ENCODE data around the gene MEIS1.

MEIS1 gene

GRCh38 chr2:66443979-66444861 is 9.3 kb downstream of the MEIS1 start:
- no peak for DNase-seq (ENCODE audit: low read depth, low spot score)

DNA sequence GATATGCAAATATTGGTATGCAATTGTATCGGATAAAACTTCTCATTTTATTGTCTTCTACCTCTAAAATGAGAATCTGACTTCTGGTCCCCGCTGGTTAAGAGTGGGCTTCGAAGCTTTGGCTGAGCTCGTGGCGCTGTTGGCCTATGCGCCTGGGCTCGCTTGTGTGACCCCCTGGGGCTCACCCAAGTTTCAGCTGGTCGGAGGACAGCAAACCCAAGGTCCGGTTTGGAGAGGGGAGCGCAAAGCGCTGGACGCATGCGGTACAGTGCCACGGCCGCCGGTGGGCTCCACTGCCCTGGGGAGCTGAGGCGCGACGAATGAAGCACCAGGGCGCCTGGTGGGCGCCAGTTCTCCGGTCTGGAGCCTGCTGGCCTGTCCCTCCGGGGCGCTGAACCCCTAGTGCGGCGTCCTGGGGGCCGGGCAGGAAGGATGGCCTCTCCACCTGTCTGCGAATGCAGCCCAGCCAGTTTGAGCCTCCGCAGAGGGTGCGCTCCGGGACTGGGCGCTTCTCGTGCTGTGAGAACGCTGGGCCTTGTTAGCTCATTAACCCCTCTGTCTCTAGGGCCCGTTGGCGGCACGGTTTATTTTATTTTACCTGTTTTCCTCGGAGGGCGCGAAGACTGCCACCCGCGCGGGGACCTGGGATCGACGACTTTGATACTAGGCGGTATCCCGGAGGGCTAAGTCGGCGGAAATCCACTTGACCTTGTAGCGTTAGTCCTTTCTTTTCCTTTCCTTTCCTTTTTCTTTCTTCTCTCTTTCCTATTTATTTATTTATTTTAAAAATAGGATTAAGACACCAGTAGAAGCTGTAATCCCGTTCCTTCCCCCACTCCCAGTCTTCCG is 10.4 kb downstream of the MEIS1 start:
- no peak for DNase-seq (ENCODE audit: low read depth, low spot score)

DNA sequence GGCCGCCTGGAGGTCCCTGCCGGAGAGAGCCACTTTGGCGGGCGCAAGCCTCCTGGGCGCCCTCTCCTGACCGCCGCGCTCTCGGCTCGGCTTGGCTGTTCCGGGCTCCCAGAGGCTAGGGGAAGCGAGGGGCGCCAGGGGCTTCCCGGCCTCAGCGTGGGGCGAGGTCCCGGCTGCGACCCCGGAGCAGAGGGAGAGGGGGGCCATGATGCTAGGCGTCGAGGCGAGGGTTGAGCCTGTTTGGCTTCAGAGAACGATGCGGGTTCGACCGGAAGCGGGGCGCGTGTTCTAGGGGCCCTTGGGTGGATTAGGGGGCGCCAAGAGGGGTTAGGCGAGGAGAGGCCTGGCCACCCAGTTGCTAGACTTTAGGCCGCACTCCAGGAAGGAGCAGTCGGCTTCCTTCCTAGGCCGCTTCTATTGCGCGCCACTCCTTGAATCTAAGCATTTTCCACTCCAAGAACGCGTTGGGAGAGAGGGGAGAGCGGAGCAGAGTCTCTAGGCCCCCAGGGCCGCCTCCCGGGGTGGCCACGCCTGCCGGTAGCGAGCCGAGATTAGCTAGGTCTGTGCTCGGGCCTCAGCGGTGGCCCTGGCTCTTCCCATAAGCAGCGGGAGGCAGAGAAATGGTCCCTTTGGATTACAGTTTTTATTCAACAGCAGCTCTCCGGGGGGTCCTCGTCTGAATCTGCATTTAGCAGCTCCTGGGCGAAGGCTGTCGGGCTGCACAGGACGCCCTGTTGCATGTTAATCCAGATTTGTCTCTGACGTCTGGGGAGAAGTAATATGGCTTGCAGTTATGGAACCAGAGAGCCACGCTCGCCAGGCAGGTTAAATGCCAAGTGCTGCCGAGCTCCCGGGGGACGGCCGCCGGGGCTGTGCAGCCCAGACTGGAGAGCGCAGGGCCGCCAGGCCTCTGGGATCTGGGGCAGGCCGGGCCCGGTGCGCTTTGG is 11.3 kb downstream of the MEIS1 start:
- DNase-seq (ENCODE audit: low read depth, low spot score) = no peak

- DNase-seq (ENCODE audit: low read depth, low spot score) = no peak
Measured at GRCh38 chr2:66446941-66447340, 12.0 kb downstream of the MEIS1 start.

- DNase-seq (ENCODE audit: low read depth, low spot score) = no peak
Measured at GRCh38 chr2:66447677-66448076, 12.8 kb downstream of the MEIS1 start.

DNA sequence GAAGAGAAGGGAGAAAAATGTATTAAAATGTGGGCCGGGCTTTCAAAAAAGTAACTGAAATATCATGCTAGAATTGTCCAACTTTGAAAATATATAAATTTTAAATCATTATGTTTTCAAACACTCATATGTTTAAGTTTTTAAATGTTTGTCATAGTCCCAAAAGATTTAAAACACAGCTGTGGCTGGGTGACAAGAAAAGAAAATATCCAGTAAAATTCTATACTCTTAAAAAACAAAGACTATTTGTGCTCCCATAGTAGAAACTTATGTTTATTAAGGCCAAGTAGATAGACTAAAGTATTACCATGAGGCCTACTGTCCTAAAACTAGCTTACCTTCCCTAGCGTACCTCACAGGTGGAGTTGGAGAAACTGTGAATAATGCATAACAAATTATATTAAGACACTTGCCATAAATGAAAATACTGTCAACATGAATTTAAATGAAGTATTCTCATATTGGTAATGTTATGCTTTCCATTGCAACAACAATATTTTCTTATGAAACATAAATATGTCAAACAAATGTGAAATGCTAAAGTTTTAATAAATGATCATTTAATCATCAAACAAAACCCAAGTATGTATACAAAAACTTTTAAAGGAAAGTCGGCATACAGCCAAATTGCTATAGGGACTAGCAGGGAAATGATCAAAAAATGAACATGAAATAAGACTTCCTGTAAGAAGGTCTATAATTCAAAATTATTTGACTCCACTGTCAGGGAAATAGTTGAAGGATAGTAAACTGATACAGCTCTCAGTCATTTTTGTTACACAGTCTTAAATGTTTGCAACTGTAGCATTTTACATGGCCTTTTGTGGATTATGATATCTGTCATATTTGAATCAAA is 13.4 kb downstream of the MEIS1 start:
- DNase-seq (ENCODE audit: low read depth, low spot score) = no peak

- no peak for DNase-seq (ENCODE audit: low read depth, low spot score)
Measured at GRCh38 chr2:66452214-66452613, 17.3 kb downstream of the MEIS1 start.

- no peak for DNase-seq (ENCODE audit: low read depth, low spot score)
Measured at GRCh38 chr2:66452917-66453316, 18.0 kb downstream of the MEIS1 start.

DNA sequence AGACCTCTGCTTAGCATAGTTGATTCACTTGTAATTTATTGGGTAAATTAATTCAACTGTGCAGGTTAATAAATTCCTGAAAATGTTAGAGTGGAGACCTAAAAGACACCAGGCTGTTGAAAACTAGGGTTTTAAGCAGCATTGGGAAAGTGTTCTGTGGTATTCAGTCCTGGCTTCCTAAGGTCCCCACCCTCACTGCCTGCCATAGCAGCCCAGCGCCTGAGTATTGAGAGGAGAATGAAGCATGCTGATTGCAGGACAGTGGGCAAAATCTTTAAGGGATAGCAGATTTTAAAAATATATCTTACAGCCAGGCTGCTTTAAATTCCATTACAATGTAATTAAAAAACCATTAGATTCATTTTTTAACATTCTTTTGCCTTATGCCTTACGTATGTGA is 20.6 kb downstream of the MEIS1 start:
- no peak for DNase-seq (ENCODE audit: low read depth, low spot score)

GRCh38 chr2:66456183-66457041 is 21.5 kb downstream of the MEIS1 start:
- DNase-seq (ENCODE audit: low read depth, low spot score) = no peak

- DNase-seq (ENCODE audit: low read depth, low spot score) = no peak
Measured at GRCh38 chr2:66457545-66457944, 22.6 kb downstream of the MEIS1 start.

DNA sequence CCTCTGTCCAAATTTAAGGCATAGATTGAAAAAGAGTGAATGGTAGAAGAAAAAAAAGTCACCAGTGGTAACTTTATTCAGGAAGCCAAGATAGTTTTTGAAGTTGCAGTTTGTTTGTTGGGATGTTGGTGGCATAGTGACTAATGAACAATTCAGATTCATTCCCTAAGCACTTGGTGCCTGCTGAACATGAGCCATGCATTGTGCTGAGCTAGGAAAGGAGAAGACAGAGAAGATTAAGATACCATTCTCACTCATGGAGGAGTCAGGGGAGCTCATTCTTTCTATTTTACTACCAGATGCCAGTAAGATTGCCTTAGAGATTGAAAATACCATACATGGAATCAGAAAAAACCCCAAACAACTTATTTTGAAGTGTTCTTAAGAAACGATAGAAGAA is 25.1 kb downstream of the MEIS1 start:
- no peak for DNase-seq (ENCODE audit: low read depth, low spot score)

GRCh38 chr2:66461001-66461663 is 26.2 kb downstream of the MEIS1 start:
- no peak for DNase-seq (ENCODE audit: low read depth, low spot score)

GRCh38 chr2:66461664-66462500 is 27.0 kb downstream of the MEIS1 start:
- no peak for DNase-seq (ENCODE audit: low read depth, low spot score)

GRCh38 chr2:66462501-66462825 is 27.5 kb downstream of the MEIS1 start:
- DNase-seq (ENCODE audit: low read depth, low spot score) = no peak

GRCh38 chr2:66463206-66463755 is 28.4 kb downstream of the MEIS1 start:
- no peak for DNase-seq (ENCODE audit: low read depth, low spot score)

- no peak for DNase-seq (ENCODE audit: low read depth, low spot score)
Measured at GRCh38 chr2:66464930-66465637, 30.2 kb downstream of the MEIS1 start.

Measured in activated CD4-positive, CD25-positive, alpha-beta regulatory T cell treated with anti-CD3 and anti-CD28 coated beads, Interleukin-2, amount 50 U/mL, for 16 hours (primary cell).